Karpas-422 (cell line): ENCODE data around the gene GDNF. TPM values are rescaled to one million over a fixed set of nuclear protein-coding genes. Genes with fewer than 3 reads are reported as not detected.

Source experiments
- DNase-seq: peaks from one replicate; pipeline ENCODE4 v3.0.0-alpha.2; 2015
- H2AFZ ChIP-seq: fragments of 200-600 bp; sonication (generic); 2 replicates; pipeline ENCODE4 v1.6.1; 2014; ENCODE audit warnings: antibody characterized with exemption, low read length, mixed read lengths
- H3K27ac ChIP-seq: fragments of 200-600 bp; sonication (generic); 2 replicates; pipeline ENCODE4 v1.5.1; 2014; ENCODE audit warnings: mild to moderate bottlenecking, low read length, moderate library complexity
- H3K27me3 ChIP-seq: fragments of 200-600 bp; sonication (generic); 2 replicates; pipeline ENCODE4 v1.6.1; 2014; ENCODE audit warnings: low read length, mixed read lengths
- H3K36me3 ChIP-seq: fragments of 200-600 bp; sonication (generic); 2 replicates; pipeline ENCODE4 v1.6.1; 2014; ENCODE audit warnings: low read length, mixed read lengths; ENCODE audit not compliant: insufficient read depth
- H3K4me1 ChIP-seq: fragments of 200-600 bp; sonication (generic); 2 replicates; pipeline ENCODE4 v1.6.1; 2014; ENCODE audit warnings: mild to moderate bottlenecking, low read length, mixed read lengths
- H3K4me2 ChIP-seq: fragments of 200-600 bp; sonication (generic); 2 replicates; pipeline ENCODE4 v1.6.1; 2014; ENCODE audit warnings: low read length, low read depth, mild to moderate bottlenecking; ENCODE audit not compliant: poor library complexity, severe bottlenecking
- H3K4me3 ChIP-seq: fragments of 200-600 bp; sonication (generic); 2 replicates; pipeline ENCODE4 v1.5.1; 2014; ENCODE audit warnings: mild to moderate bottlenecking, antibody characterized with exemption, low read length, mixed read lengths
- H3K79me2 ChIP-seq: fragments of 200-600 bp; sonication (generic); 2 replicates; pipeline ENCODE4 v1.6.1; 2014; ENCODE audit warnings: mild to moderate bottlenecking, low read length, mixed read lengths
- H3K9ac ChIP-seq: fragments of 200-600 bp; sonication (generic); 2 replicates; pipeline ENCODE4 v1.6.0; 2014; ENCODE audit warnings: low read length
- H3K9me2 ChIP-seq: fragments of 200-600 bp; sonication (generic), shearing (Covaris generic); replicated peaks from 2 replicates; pipeline ENCODE4 v1.6.0; 2014; ENCODE audit warnings: mild to moderate bottlenecking, low read length, moderate library complexity; ENCODE audit not compliant: insufficient read depth
- H3K9me3 ChIP-seq: fragments of 300-700, 200-600 bp; sonication (generic); 2 replicates; pipeline ENCODE4 v1.6.1; 2014; ENCODE audit warnings: low read length, mixed read lengths
- H4K20me1 ChIP-seq: fragments of 200-600 bp; sonication (generic); 2 replicates; pipeline ENCODE4 v1.6.1; 2014; ENCODE audit warnings: mild to moderate bottlenecking, antibody characterized with exemption, low read length, low read depth; ENCODE audit not compliant: insufficient read depth
- total RNA-seq: library from RNA; depleted of rRNA; stranded (reverse); fragments of >200 nt; shearing (Covaris generic); gene quantifications from 2 replicates; pipeline ENCODE4 v1.2.3, GENCODE V29; 2014; ENCODE audit warnings: low replicate concordance

The GDNF gene
- total RNA-seq, 1 experiment from 2014 or later = not detected

DNA sequence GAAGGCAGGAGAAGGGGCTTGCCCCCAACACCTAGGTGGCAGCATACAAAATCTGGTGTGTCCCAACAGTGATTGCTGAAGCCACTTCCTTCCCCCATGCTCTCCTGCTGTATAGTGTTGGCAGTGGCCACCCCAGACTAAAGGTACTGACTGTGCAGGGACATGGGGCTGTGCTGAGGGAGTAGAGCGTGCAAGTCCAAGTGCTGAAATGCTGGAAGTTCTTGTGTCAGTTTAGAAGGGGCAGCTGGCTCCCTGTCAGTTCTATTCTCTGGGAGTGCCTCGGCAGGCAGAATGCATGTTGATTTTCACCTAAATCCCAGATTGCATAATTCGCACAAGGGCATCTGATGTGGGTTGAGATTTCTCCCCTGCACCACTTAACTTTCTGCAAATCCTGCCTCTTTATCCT, 68.6 kb downstream of the GDNF start:
- Histone ChIP-seq H2AFZ (no peak overlapping the region), H4K20me1 (no peaks in the 10 kb centered on the region), H3K9me3 (peaks cover 8% of the 10 kb centered on the region), H3K4me3 (no peak overlapping the region), H3K79me2 (no peaks in the 10 kb centered on the region), H3K27ac (no peak overlapping the region), H3K27me3 (no peaks in the 10 kb centered on the region), H3K4me2 (no peak overlapping the region), H3K9ac (no peak overlapping the region), H3K36me3 (no peaks in the 10 kb centered on the region), H3K9me2 (no peaks in the 10 kb centered on the region), H3K4me1 (no peaks in the 10 kb centered on the region)
- no peak for DNase-seq

DNA sequence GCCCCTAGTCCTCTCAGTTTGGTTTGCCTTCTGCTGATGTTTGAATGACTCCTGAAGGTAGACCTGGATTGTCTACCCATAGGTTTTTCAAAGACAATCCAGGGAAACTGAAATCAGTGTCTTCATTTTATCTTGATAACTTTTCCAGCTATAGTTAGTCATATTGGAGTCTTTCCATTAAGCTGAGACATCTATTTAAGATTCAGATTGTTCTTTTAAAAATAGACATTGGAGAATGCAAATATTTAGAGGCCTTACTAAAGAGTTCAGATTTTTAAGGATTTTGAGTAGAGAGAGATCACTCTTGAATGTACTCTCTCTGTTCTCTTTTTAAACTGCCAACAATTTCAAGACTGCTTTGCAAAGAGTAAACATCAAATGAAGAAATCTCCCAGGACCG, 69.1 kb downstream of the GDNF start:
- H3K4me2 ChIP-seq = no peak overlapping the region
- no peaks in the 10 kb centered on the region for H4K20me1 ChIP-seq
- H3K4me3 ChIP-seq = no peak overlapping the region

DNA sequence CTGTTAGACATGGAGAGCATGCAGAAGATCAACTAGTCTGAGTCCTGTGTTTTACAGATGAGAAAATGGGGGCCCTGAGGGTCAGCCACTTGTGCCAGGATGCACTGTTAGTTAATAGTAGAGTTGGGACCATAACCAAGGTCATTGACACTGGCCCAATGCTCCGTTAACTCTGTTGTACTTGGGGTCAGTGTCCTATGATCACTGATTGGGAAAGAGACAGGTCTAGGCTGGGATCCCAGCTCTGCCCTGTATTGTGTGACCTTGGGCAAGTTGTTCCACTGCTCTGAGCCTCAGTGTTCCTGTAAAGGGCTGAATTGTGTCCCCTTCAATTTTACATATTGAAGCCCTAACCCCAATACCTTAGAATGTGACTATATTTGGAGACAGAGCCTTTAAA, 70.0 kb downstream of the GDNF start:
- Histone ChIP-seq H3K79me2 (no peaks in the 10 kb centered on the region), H3K4me3 (no peak overlapping the region), H2AFZ (no peak overlapping the region), H3K9ac (no peak overlapping the region), H3K27ac (no peak overlapping the region), H3K36me3 (no peaks in the 10 kb centered on the region), H3K9me3 (peaks cover 4% of the 10 kb centered on the region; the same call in 1 of the 2 replicates), H3K27me3 (no peaks in the 10 kb centered on the region), H3K4me1 (no peaks in the 10 kb centered on the region), H4K20me1 (no peaks in the 10 kb centered on the region), H3K9me2 (no peaks in the 10 kb centered on the region), H3K4me2 (no peak overlapping the region)
- no peak for DNase-seq

More for the DNA sequence above, 69.1 kb downstream of the GDNF start:
- H3K27ac ChIP-seq = no peak overlapping the region
- H3K9me3 ChIP-seq = peaks cover 8% of the 10 kb centered on the region
- no peaks in the 10 kb centered on the region for H3K9me2 ChIP-seq
- H3K9ac ChIP-seq = no peak overlapping the region
- no peaks in the 10 kb centered on the region for H3K36me3 ChIP-seq
- DNase-seq = no peak
- H3K4me1 ChIP-seq = no peaks in the 10 kb centered on the region
- H3K79me2 ChIP-seq = no peaks in the 10 kb centered on the region
- H3K27me3 ChIP-seq = no peaks in the 10 kb centered on the region
- H2AFZ ChIP-seq = no peak overlapping the region

DNA sequence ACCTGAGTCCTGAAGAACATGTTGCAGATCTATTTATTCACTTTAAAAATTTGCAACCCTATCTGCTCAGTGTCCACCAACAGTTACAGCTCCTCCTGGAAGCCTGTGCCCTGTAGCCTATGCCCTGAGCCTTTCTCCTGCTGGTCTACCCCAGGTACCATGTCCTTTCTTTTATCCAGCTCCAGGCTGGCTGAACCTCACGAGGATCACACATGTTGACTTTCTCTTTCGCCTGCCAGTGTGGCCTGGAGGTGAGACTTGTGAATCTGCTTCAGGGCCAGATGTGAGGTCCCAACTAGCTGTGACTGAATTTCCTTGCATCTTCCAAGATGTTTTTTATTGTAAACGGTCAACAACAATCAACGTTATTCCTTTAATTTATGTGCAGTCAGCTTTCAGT, 70.7 kb downstream of the GDNF start:
- no peak for DNase-seq
- no peaks in the 10 kb centered on the region for H4K20me1 ChIP-seq

DNA sequence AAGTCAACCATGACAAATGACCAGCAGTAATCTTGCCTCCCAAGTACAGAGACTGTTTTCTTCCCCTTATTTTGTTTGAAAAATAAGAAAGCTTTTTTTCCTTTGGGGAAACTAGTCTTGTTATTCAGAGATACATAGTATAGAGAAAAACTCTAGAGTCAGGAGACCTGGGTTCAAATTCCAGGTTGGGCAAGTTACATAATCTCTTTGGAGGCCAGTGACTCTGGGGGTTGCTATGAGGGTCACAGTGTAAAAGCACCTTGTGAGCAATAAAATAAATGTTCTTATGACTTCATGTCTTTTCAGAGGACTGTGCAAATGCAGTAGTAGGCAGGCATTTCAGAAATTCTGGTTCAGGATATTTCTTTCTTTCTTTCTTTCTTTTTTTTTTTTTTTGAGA, 71.5 kb downstream of the GDNF start:
- H3K27ac ChIP-seq = no peak overlapping the region
- H3K79me2 ChIP-seq = no peaks in the 10 kb centered on the region
- H3K9me2 ChIP-seq = no peaks in the 10 kb centered on the region
- no peak overlapping the region for H3K9ac ChIP-seq
- H3K4me2 ChIP-seq = no peak overlapping the region
- no peak overlapping the region for H2AFZ ChIP-seq
- no peaks in the 10 kb centered on the region for H3K9me3 ChIP-seq
- H3K36me3 ChIP-seq = no peaks in the 10 kb centered on the region
- no peaks in the 10 kb centered on the region for H3K4me1 ChIP-seq
- H3K4me3 ChIP-seq = no peak overlapping the region
- DNase-seq = no peak
- no peaks in the 10 kb centered on the region for H4K20me1 ChIP-seq
- H3K27me3 ChIP-seq = no peaks in the 10 kb centered on the region

More for the DNA sequence above, 70.7 kb downstream of the GDNF start:
- no peak overlapping the region for H2AFZ ChIP-seq
- H3K9ac ChIP-seq = no peak overlapping the region
- no peak overlapping the region for H3K4me3 ChIP-seq
- H3K4me1 ChIP-seq = no peaks in the 10 kb centered on the region
- no peaks in the 10 kb centered on the region for H3K36me3 ChIP-seq
- no peak overlapping the region for H3K27ac ChIP-seq
- H3K4me2 ChIP-seq = no peak overlapping the region
- no peaks in the 10 kb centered on the region for H3K27me3 ChIP-seq
- H3K9me3 ChIP-seq = no peaks in the 10 kb centered on the region
- H3K9me2 ChIP-seq = no peaks in the 10 kb centered on the region
- H3K79me2 ChIP-seq = no peaks in the 10 kb centered on the region

DNA sequence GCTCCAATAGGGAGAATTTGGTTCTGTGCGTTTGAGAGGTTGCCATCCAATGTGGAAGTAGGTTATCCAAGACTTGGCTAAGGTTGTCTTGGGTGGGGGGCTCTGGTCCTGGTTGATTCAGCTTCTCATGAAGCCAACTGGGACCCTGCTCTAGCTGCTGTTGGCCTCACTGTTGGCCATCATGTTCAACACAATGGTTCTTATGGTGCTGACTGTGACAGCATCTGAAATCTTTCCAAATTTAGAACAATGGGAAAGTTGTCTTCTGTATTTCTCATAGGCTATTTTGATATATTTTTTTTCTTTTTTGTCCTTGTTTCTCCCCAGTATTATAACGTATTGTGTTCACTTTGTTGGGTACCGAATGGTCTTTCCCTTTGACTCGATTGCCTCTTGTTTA, 71.9 kb downstream of the GDNF start:
- no peaks in the 10 kb centered on the region for H3K36me3 ChIP-seq
- H4K20me1 ChIP-seq = no peaks in the 10 kb centered on the region
- no peaks in the 10 kb centered on the region for H3K4me1 ChIP-seq
- no peaks in the 10 kb centered on the region for H3K27me3 ChIP-seq
- H3K9ac ChIP-seq = no peak overlapping the region
- H3K9me2 ChIP-seq = no peaks in the 10 kb centered on the region
- H2AFZ ChIP-seq = no peak overlapping the region
- H3K27ac ChIP-seq = no peak overlapping the region
- H3K9me3 ChIP-seq = no peaks in the 10 kb centered on the region
- H3K79me2 ChIP-seq = no peaks in the 10 kb centered on the region
- no peak overlapping the region for H3K4me2 ChIP-seq
- no peak for DNase-seq
- no peak overlapping the region for H3K4me3 ChIP-seq

DNA sequence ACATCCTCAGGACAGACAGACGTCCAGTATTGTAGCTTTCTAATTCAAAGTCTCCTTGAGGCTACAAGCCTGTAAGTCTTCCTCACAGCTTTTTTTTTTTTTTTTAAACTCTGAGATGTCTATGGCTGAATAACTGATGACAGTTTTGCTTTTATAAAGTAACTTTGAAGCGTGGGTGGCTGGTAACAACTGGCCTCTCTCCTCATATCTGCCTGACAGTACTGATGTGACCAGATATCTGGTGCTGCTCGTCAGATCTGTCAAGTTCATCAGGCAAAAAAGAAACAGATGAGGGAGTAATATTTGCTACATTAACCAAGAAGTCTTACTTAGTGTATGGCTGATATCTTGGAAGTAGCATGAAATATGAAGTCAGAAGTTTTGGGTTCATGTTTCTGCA, 72.6 kb downstream of the GDNF start:
- no peaks in the 10 kb centered on the region for H4K20me1 ChIP-seq
- H3K4me2 ChIP-seq = no peak overlapping the region
- no peak overlapping the region for H2AFZ ChIP-seq
- no peaks in the 10 kb centered on the region for H3K4me1 ChIP-seq
- H3K36me3 ChIP-seq = no peaks in the 10 kb centered on the region
- no peak overlapping the region for H3K27ac ChIP-seq
- no peak for DNase-seq
- no peaks in the 10 kb centered on the region for H3K9me3 ChIP-seq
- no peaks in the 10 kb centered on the region for H3K27me3 ChIP-seq
- no peak overlapping the region for H3K4me3 ChIP-seq
- H3K9ac ChIP-seq = no peak overlapping the region
- H3K79me2 ChIP-seq = no peaks in the 10 kb centered on the region
- no peaks in the 10 kb centered on the region for H3K9me2 ChIP-seq
